IMR-90 (cell line): ENCODE data around the gene PIK3R5. TPM values are rescaled to one million over a fixed set of nuclear protein-coding genes. Genes with fewer than 3 reads are reported as not detected.
A peak's percentile ranks its signal among the peaks of the same experiment; 100 is the strongest.

ENCODE experiments used
- ATAC-seq: fragments of 200-7000 bp; cut with Tn5 transposase; 2 replicates; pipeline ENCODE4 v1.9.1; 2020; ENCODE audit warnings: low read depth, mild to moderate bottlenecking, moderate library complexity
- BruUV-seq: library from RNA; stranded (reverse); fragments of 400-500 nt; replicated peaks from 2 replicates; lab custom pipeline; 2021; lab: Mats Ljungman, UMichigan
- CTCF ChIA-PET: fragments of 300-600 bp; formaldehyde crosslinking; extraction: SDS; loops from one replicate; lab custom pipeline; 2021; ENCODE audit warnings: antibody characterized with exemption; lab: Yijun Ruan, JAX
- POLR2A ChIA-PET: fragments of 300-600 bp; sonication (Branson Sonifier 250); formaldehyde crosslinking; loops from one replicate; lab custom pipeline; 2022; ENCODE audit warnings: antibody characterized with exemption; ENCODE audit not compliant: unreplicated experiment; lab: Charles Lee
- DNase-seq: peaks from one replicate; pipeline ENCODE4 v3.0.0; 2013
- H2AFZ ChIP-seq: replicated peaks from 2 replicates; pipeline ENCODE3; 2013; ENCODE audit warnings: low read length, mild to moderate bottlenecking; ENCODE audit not compliant: poor library complexity
- H2AK5ac ChIP-seq: 2 replicates; pipeline ENCODE4 v1.6.1; 2013; ENCODE audit warnings: low read depth, low read length, inconsistent platforms
- H2AK9ac ChIP-seq: replicated peaks from 2 replicates; pipeline ENCODE3; 2013; ENCODE audit warnings: mild to moderate bottlenecking, low read depth, low read length, moderate library complexity; ENCODE audit not compliant: poor library complexity
- H2BK120ac ChIP-seq: 2 replicates; pipeline ENCODE4 v1.6.1; 2013; ENCODE audit warnings: low read depth, low read length, inconsistent platforms
- H2BK15ac ChIP-seq: 3 replicates; pipeline ENCODE4 v1.6.1; 2013; ENCODE audit warnings: low read depth, low read length, inconsistent platforms
- H2BK20ac ChIP-seq: 2 replicates; pipeline ENCODE4 v1.6.1; 2013; ENCODE audit warnings: low read depth, mild to moderate bottlenecking, inconsistent platforms, low read length, moderate library complexity
- H2BK5ac ChIP-seq: 2 replicates; pipeline ENCODE4 v1.6.1; 2013; ENCODE audit warnings: mild to moderate bottlenecking, low read depth, low read length, inconsistent platforms; ENCODE audit not compliant: poor library complexity, severe bottlenecking
- H3K14ac ChIP-seq: replicated peaks from 2 replicates; pipeline ENCODE4 v1.6.1; 2013; ENCODE audit warnings: low read depth, low read length, inconsistent platforms
- H3K18ac ChIP-seq: 2 replicates; pipeline ENCODE4 v1.6.1; 2013; ENCODE audit warnings: low read depth, low read length, control low read depth
- H3K23ac ChIP-seq: 2 replicates; pipeline ENCODE4 v1.6.1; 2013; ENCODE audit warnings: low read depth, low read length, inconsistent platforms
- H3K27ac ChIP-seq: 2 replicates; pipeline ENCODE4 v1.5.1; 2013; ENCODE audit warnings: mild to moderate bottlenecking, control low read depth, low read length; ENCODE audit not compliant: insufficient read depth
- H3K27me3 ChIP-seq: 2 replicates; pipeline ENCODE4 v1.6.1; 2013; ENCODE audit warnings: low read length; ENCODE audit not compliant: control insufficient read depth, insufficient read depth
- H3K36me3 ChIP-seq: 2 replicates; pipeline ENCODE4 v1.6.1; 2013; ENCODE audit warnings: low read length, mixed read lengths; ENCODE audit not compliant: control insufficient read depth, insufficient read depth
- H3K4ac ChIP-seq: 2 replicates; pipeline ENCODE4 v1.6.1; 2013; ENCODE audit warnings: low read depth, low read length, inconsistent platforms
- H3K4me1 ChIP-seq: 2 replicates; pipeline ENCODE4 v1.6.1; 2013; ENCODE audit warnings: low read length, mixed read lengths; ENCODE audit not compliant: control insufficient read depth, insufficient read depth
- H3K4me2 ChIP-seq: 2 replicates; pipeline ENCODE4 v1.6.1; 2013; ENCODE audit warnings: low read depth, mild to moderate bottlenecking, control low read depth, low read length, moderate library complexity
- H3K4me3 ChIP-seq: 2 replicates; pipeline ENCODE4 v1.5.1; 2013; ENCODE audit warnings: low read depth, mild to moderate bottlenecking, control low read depth, low read length, moderate library complexity; ENCODE audit not compliant: insufficient read depth
- H3K56ac ChIP-seq: 2 replicates; pipeline ENCODE4 v1.6.1; 2013; ENCODE audit warnings: low read length, inconsistent platforms; ENCODE audit not compliant: insufficient read depth; ENCODE audit errors: extremely low read depth
- H3K79me1 ChIP-seq, 2 experiments: 2 replicates each; pipeline ENCODE4 v1.6.1; 2013; ENCODE audit warnings: low read length in 2 of 2, inconsistent platforms in 1 of 2, low read depth in 1 of 2
- H3K9ac ChIP-seq: 2 replicates; pipeline ENCODE4 v1.6.1; 2013; ENCODE audit warnings: low read depth, low read length, control low read depth
- H3K9me1 ChIP-seq: 2 replicates; pipeline ENCODE4 v1.6.1; 2013; ENCODE audit warnings: low read length, inconsistent platforms; ENCODE audit not compliant: insufficient read depth
- H3K9me3 ChIP-seq: 2 replicates; pipeline ENCODE4 v1.6.1; 2013; ENCODE audit warnings: low read length; ENCODE audit not compliant: control insufficient read depth, insufficient read depth
- H4K20me1 ChIP-seq: 2 replicates; pipeline ENCODE4 v1.6.1; 2013; ENCODE audit warnings: low read length, inconsistent platforms; ENCODE audit not compliant: insufficient read depth
- H4K5ac ChIP-seq: 2 replicates; pipeline ENCODE4 v1.6.1; 2013; ENCODE audit warnings: mild to moderate bottlenecking, low read depth, low read length, control low read depth
- H4K8ac ChIP-seq, 2 experiments: 2 replicates each; pipeline ENCODE4 v1.6.1; 2013; ENCODE audit warnings: low read depth in 2 of 2, low read length in 2 of 2, control low read depth in 1 of 2, inconsistent platforms in 1 of 2
- H4K91ac ChIP-seq: 2 replicates; pipeline ENCODE4 v1.6.1; 2013; ENCODE audit warnings: low read depth, low read length, inconsistent platforms; ENCODE audit not compliant: insufficient read depth
- MXI1 ChIP-seq: IDR thresholded peaks from 2 replicates; pipeline ENCODE4 v1.6.1; 2012; ENCODE audit warnings: low read depth, mild to moderate bottlenecking, low read length, moderate library complexity, borderline replicate concordance
- NFE2L2 ChIP-seq: fragments of 150-350 bp; IDR thresholded peaks from 2 replicates; pipeline ENCODE4 v1.6.1; 2016; ENCODE audit warnings: low read depth, mild to moderate bottlenecking, low read length
- WGBS, 2 experiments: methylation state at CpG; one replicate each; pipeline versions ENCODE4 v1.1.5 to v1.1.7; 2013; ENCODE audit warnings: missing lambda C conversion rate in 2 of 2; ENCODE audit not compliant: insufficient read length in 1 of 2; ENCODE audit errors: extremely low coverage in 2 of 2; 5-methylcytosine and 5-hydroxymethylcytosine counted together
- dilution Hi-C: fragments of 300-500 bp; cut with HindIII; formaldehyde crosslinking; loops from one replicate; pipeline ENCODE4 v1.14.3; 2018; ENCODE audit warnings: low sequenced_read_pairs; ENCODE audit not compliant: unreplicated experiment
- in situ Hi-C: fragments of 300-500 bp; cut with MboI; formaldehyde crosslinking; loops from 3 replicates; pipeline ENCODE4 v1.14.3; 2019; ENCODE audit warnings: low sequenced_read_pairs, inconsistent platforms, mixed read lengths
- intact Hi-C: fragments of 100-400 bp; cut with micrococcal nuclease; formaldehyde crosslinking; loops from 2 replicates; pipeline ENCODE4 v1.10.0; 2022
- polyA plus RNA-seq, 3 experiments: library from polyadenylated mRNA; depleted of rRNA; stranded (reverse); fragments of >200 nt; gene quantifications; 2 replicates each; pipeline ENCODE4 v1.2.3, GENCODE V29; 2012; ENCODE audit warnings: low replicate concordance in 1 of 3
- total RNA-seq: library from RNA; depleted of rRNA; stranded (reverse); fragments of >200 nt; gene quantifications from 2 replicates; pipeline ENCODE4 v1.2.3, GENCODE V29; 2012

The PIK3R5 gene
- total and polyA plus RNA-seq, 2 of the 4 experiments (the other 2 are of a cell fraction) = not detected

- no peak overlapping the region for H3K4me3 ChIP-seq
- H4K91ac ChIP-seq = no peak overlapping the region
- H3K14ac ChIP-seq = no peak overlapping the region
- H3K4me2 ChIP-seq = no peak overlapping the region
- in situ Hi-C loops = no loop called here
- dilution Hi-C loops = no loop called here
- H3K9me3 ChIP-seq = peaks cover 26% of the 10 kb centered on the region
- no peaks in the 10 kb centered on the region for H3K79me1 ChIP-seq
- ATAC-seq (no peak), DNase-seq (peak; percentile 2)
- no peak overlapping the region for H3K27ac ChIP-seq
- no peak overlapping the region for H2BK120ac ChIP-seq
- no peaks in the 10 kb centered on the region for H3K4me1 ChIP-seq
- no peak overlapping the region for H3K4ac ChIP-seq
- H2AFZ ChIP-seq = no peak overlapping the region
- no peaks in the 10 kb centered on the region for H4K20me1 ChIP-seq
- no peak overlapping the region for H3K9ac ChIP-seq
- no peak overlapping the region for H2BK15ac ChIP-seq
- H3K23ac ChIP-seq = no peak overlapping the region
- intact Hi-C loops = no loop called here
- no peak overlapping the region for H2BK5ac ChIP-seq
- no peaks in the 10 kb centered on the region for H3K27me3 ChIP-seq
- TF ChIP-seq MXI1 = no peak
- no peak for TF ChIP-seq NFE2L2
- no TSS peak for BruUV-seq
- H2BK20ac ChIP-seq = no peak overlapping the region
- CTCF ChIA-PET = no interaction called here
- no peak overlapping the region for H2AK9ac ChIP-seq
- no peak overlapping the region for H3K56ac ChIP-seq
- no peak overlapping the region for H4K8ac ChIP-seq
- H3K9me1 ChIP-seq = no peaks in the 10 kb centered on the region
- no peak overlapping the region for H3K18ac ChIP-seq
- POLR2A ChIA-PET = no interaction called here
- no peak overlapping the region for H2AK5ac ChIP-seq
- H3K36me3 ChIP-seq = no peaks in the 10 kb centered on the region
- no peak overlapping the region for H4K5ac ChIP-seq
- 77% methylated on average over 5 of the region's 6 CpGs; no CpG with 5 or more reads in 1 of the 2 experiments for WGBS, 2 experiments
Observed at GRCh38 chr17:8946476-8946875, 19.0 kb downstream of the PIK3R5 start.
